HG02678 (cell line): ENCODE data around the gene ANG.

Experiments
- ATAC-seq: cut with Tn5 transposase; IDR thresholded peaks from one replicate; pipeline ENCODE4 v1.9.1; 2021; ENCODE audit warnings: mild to moderate bottlenecking, moderate library complexity; ENCODE audit not compliant: unreplicated experiment

The ANG gene

DNA sequence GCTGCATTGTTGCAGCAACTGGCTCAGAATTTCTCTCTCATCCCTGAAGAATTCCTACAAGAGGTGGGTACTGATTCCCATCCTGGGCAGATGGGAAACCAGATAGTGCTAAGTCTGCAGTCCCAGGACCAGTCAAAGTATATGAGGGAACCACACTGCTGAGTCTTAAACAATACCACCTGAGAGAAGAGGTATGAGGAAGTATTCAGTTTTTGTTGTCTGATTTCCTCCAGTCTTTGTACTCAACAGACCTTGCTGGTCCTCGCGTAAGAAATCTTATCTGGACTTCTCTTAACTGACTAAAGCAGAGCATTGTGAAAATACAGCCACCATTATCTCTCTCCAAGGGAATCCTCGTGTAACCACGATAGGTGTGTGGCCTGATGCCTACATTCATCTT lies 53.6 kb downstream of the ANG start:
- no peak for ATAC-seq

DNA sequence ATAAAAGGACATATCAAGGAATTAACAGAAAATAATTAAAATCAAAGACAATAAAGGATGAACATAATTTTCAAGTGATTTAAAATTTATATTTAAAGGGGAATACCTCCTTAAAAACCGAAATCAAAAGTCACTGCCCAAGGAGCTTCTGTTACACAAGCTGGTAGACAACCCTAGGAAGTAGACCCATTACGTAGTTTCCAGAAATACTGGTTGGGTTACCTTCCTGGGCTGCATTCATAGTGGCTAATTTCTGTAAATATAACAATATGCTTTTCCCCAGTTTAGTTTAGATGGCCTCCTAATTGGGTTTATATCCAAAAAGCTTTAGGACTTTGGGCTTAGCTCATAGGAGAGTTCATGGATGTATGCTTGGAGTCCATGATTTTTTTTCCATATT lies 55.0 kb downstream of the ANG start:
- ATAC-seq: no peak
